Kidney (tissue), 14 donors: Measurements from ENCODE around the gene TMEM114. TPM values are rescaled to one million over a fixed set of nuclear protein-coding genes. Genes with fewer than 3 reads are reported as not detected.

Source experiments
- DNase-seq, 5 donors: peaks; one replicate each; pipeline ENCODE4 v3.0.0-alpha.2; 2013 to 2020
- FAIRE-seq: peaks from 2 replicates; lab custom pipeline; 2012; peaks lifted over from hg19 to GRCh38; lab: Jason Lieb, UNC
- H3K27ac ChIP-seq, 2 donors: one replicate each; pipeline ENCODE4 v1.7.0; 2013; ENCODE audit warnings: low read depth in 2 of 2, low read length in 2 of 2, inconsistent platforms in 1 of 2
- H3K27me3 ChIP-seq: one replicate; pipeline ENCODE4 v1.7.1; 2013; ENCODE audit warnings: low read length, inconsistent platforms; ENCODE audit not compliant: control insufficient read depth, insufficient read depth
- H3K36me3 ChIP-seq, 3 donors: one replicate each; pipeline versions ENCODE4 v1.7.0 to v1.7.1; 2013; ENCODE audit warnings: low read length in 3 of 3, control low read depth in 1 of 3, inconsistent platforms in 1 of 3; ENCODE audit not compliant: insufficient read depth in 3 of 3, control insufficient read depth in 2 of 3
- H3K4me1 ChIP-seq, 3 donors: one replicate each; pipeline versions ENCODE4 v1.7.0 to v1.7.1; 2013; ENCODE audit warnings: low read length in 3 of 3, inconsistent platforms in 1 of 3, low read depth in 1 of 3; ENCODE audit not compliant: control insufficient read depth in 2 of 3, insufficient read depth in 2 of 3
- H3K4me3 ChIP-seq, 3 donors: one replicate each; pipeline versions ENCODE4 v1.7.0 to v1.8.1; 2013; ENCODE audit warnings: low read length in 3 of 3, control low read depth in 1 of 3, inconsistent platforms in 1 of 3
- H3K9ac ChIP-seq, 3 donors: one replicate each; pipeline versions ENCODE4 v1.7.0 to v1.7.1; 2013; ENCODE audit warnings: low read length in 3 of 3, control low read depth in 1 of 3, inconsistent platforms in 1 of 3
- H3K9me3 ChIP-seq, 3 donors: one replicate each; pipeline versions ENCODE4 v1.7.0 to v1.7.1; 2013; ENCODE audit warnings: low read length in 3 of 3, control low read depth in 1 of 3, inconsistent platforms in 1 of 3; ENCODE audit not compliant: control insufficient read depth in 2 of 3, insufficient read depth in 1 of 3
- CTCF ChIP-seq: IDR thresholded peaks from 3 replicates; pipeline ENCODE4 v1.5.1; 2012; ENCODE audit warnings: mild to moderate bottlenecking, moderate library complexity, borderline replicate concordance; ENCODE audit not compliant: insufficient read depth; ENCODE audit errors: extremely low read depth
- intact Hi-C: fragments of 100-400 bp; cut with DNase I; formaldehyde crosslinking; loops from one replicate; pipeline ENCODE4 v1.11.1; 2022
- polyA plus RNA-seq: library from polyadenylated mRNA; stranded (reverse); fragments of 350-450 nt; fragmentation: Illumina TruSeq; extraction: RNeasy Lipid Tissue Mini Kit (QIAGEN cat#74804); gene quantifications from one replicate; pipeline ENCODE4 v1.2.3, GENCODE V29; 2014; ENCODE audit warnings: low read depth, low replicate concordance; ENCODE audit not compliant: insufficient read depth
- total RNA-seq: library from RNA; stranded (reverse); fragmentation: NEBNext Ultra II Directional; extraction: Animal tissue kit (Norgen Biotek cat#: 25700); gene quantifications from one replicate; pipeline ENCODE4 v1.2.1, GENCODE V29; 2021
- donor health status: control.
- donor health status: control.
- donor health status: control.
- donor health status: control.
- donor health status: control.
- donor health status: DM: yes; HTN: yes; CAD: no.
- donor health status: Normal renal cell carcinoma (clear cell type).

Gene TMEM114
- total and polyA plus RNA-seq, 2 donors from 2014 or later, result not detected

GRCh38 chr16:8530752-8531384, 59.4 kb downstream of the TMEM114 start:
- no peaks in the 10 kb centered on the region for H3K9me3 ChIP-seq
- no peak overlapping the region for H3K4me3 ChIP-seq
- FAIRE-seq, result no peak
- no peaks in the 10 kb centered on the region for H3K36me3 ChIP-seq
- H3K27me3 ChIP-seq, result no peaks in the 10 kb centered on the region
- DNase-seq, result peak in 3 of 5 donors; percentile 13 to 56 (median 38)
- no peak overlapping the region for H3K27ac ChIP-seq
- no peak overlapping the region for H3K9ac ChIP-seq
- H3K4me1 ChIP-seq, result no peaks in the 10 kb centered on the region
- intact Hi-C loops, result no loop called here
- no peak for TF ChIP-seq CTCF

GRCh38 chr16:8528471-8528870, 61.8 kb downstream of the TMEM114 start:
- no peaks in the 10 kb centered on the region for H3K27me3 ChIP-seq
- no peak for DNase-seq
- H3K27ac ChIP-seq, result no peak overlapping the region
- intact Hi-C loops, result no loop called here
- FAIRE-seq, result no peak
- no peaks in the 10 kb centered on the region for H3K9me3 ChIP-seq
- H3K9ac ChIP-seq, result no peak overlapping the region
- no peak for TF ChIP-seq CTCF
- H3K4me1 ChIP-seq, result no peaks in the 10 kb centered on the region
- no peaks in the 10 kb centered on the region for H3K36me3 ChIP-seq
- H3K4me3 ChIP-seq, result no peak overlapping the region

GRCh38 chr16:8523932-8524331, 66.4 kb downstream of the TMEM114 start:
- intact Hi-C loops, result no loop called here
- H3K27ac ChIP-seq, result no peak overlapping the region
- no peaks in the 10 kb centered on the region for H3K27me3 ChIP-seq
- H3K9me3 ChIP-seq, result no peaks in the 10 kb centered on the region
- H3K4me3 ChIP-seq, result no peak overlapping the region
- no peak for FAIRE-seq
- H3K36me3 ChIP-seq, result no peaks in the 10 kb centered on the region
- no peaks in the 10 kb centered on the region for H3K4me1 ChIP-seq
- H3K9ac ChIP-seq, result no peak overlapping the region
- TF ChIP-seq CTCF, result no peak
- no peak for DNase-seq

- intact Hi-C loops, result no loop called here
- FAIRE-seq, result no peak
- Histone ChIP-seq H3K4me3 (no peak overlapping the region), H3K36me3 (no peaks in the 10 kb centered on the region), H3K9me3 (no peaks in the 10 kb centered on the region), H3K27me3 (no peaks in the 10 kb centered on the region), H3K27ac (no peak overlapping the region), H3K4me1 (no peaks in the 10 kb centered on the region), H3K9ac (no peak overlapping the region)
- TF ChIP-seq CTCF, result no peak
- DNase-seq, result no peak
Observed at GRCh38 chr16:8522757-8523156, 67.6 kb downstream of the TMEM114 start.
